Activated CD4-positive, alpha-beta T cell treated with anti-CD3 and anti-CD28 coated beads, Interleukin-2, Interleukin-4, amounts not matched to agents 100 ng/mL and 50 ng/mL, durations not matched to agents 16 hours and 8 hours (primary cell): ENCODE results near the gene CORO7.
"Not testable (repeated sequence)": the region's sequence is repeated elsewhere in the genome, so short reads cannot be mapped to it uniquely, and the experiment has no call there.

Experiments used
- DNase-seq: peaks from one replicate; pipeline ENCODE4 v3.0.0-alpha.2; 2020; ENCODE audit warnings: low spot score

Gene CORO7

GRCh38 chr16:4336701-4337539 is 79.5 kb downstream of the CORO7 start:
- no peak for DNase-seq

- DNase-seq: no peak
Measured at GRCh38 chr16:4334724-4335495, 81.5 kb downstream of the CORO7 start.

GRCh38 chr16:4333714-4334113 is 82.7 kb downstream of the CORO7 start:
- not testable (repeated sequence) for DNase-seq

DNA sequence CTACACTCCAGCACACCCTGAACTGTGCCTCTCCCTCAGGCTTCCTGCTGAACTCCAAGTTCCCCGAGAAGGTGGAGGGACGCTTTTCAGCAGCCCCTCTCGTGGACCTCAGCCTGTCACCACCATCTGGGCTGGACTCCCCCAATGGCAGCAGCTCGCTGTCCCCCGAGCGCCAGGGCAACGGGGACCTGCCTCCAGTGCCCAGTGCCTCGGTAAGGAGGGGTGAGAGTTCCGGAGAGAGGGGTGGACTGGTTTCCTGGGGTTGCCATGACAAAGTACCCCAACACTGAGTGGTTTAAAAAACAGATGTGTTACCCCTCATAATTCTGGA is 83.1 kb downstream of the CORO7 start:
- DNase-seq: no peak

DNA sequence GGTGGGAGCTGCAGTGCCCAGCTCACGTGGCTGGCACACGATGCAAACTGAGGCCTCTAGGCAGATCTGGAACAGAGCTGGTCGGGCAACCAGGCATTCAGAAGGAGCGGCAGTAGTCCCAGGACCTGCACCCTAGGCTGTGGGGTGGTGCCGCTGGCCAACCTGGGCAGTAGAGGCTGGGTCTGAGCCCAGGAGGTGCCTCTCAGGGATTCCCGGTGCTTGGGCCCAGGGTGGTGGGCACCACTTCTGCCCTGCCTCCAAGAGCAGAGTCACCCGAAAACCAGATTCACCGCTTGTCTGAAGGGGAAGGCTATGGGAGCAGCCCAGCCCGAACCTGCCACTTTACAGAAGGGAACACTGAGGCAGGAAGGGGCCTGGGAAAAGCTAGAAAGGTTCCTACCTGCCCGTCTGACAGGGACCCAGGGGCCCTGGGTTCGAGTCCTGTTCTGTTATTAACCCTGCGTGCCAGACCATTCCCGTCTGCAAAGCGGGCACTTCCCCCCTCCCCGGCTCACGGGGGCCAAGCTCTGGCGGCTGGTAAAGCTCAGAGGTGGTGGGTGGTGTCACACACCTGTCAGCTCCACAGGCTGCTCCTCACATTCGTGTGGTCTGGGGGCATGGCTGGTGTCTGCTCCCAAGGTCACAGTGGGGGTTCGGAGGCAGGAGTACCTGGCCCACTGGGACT is 83.6 kb downstream of the CORO7 start:
- no peak for DNase-seq

DNA sequence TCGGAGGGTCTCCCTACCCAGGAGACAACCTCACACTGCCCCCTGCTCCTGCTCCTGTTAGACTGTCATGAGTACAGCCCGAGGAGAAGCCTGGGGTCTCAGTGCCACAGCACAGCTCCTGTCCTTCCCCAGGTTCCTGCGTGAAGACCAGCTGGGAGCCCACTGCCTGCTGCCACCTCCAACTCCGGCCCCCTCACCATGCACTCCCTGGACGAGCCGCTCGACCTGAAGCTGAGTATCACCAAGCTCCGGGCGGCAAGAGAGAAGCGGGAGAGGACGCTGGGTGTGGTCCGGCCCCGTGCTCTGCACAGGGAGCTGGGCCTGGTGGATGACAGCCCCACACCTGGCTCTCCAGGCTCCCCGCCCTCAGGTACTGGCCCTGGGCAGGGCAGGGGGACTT is 84.3 kb downstream of the CORO7 start:
- DNase-seq: no peak

- DNase-seq: peak; percentile 64
Measured at GRCh38 chr16:4330277-4330874, 86.0 kb downstream of the CORO7 start.

DNA sequence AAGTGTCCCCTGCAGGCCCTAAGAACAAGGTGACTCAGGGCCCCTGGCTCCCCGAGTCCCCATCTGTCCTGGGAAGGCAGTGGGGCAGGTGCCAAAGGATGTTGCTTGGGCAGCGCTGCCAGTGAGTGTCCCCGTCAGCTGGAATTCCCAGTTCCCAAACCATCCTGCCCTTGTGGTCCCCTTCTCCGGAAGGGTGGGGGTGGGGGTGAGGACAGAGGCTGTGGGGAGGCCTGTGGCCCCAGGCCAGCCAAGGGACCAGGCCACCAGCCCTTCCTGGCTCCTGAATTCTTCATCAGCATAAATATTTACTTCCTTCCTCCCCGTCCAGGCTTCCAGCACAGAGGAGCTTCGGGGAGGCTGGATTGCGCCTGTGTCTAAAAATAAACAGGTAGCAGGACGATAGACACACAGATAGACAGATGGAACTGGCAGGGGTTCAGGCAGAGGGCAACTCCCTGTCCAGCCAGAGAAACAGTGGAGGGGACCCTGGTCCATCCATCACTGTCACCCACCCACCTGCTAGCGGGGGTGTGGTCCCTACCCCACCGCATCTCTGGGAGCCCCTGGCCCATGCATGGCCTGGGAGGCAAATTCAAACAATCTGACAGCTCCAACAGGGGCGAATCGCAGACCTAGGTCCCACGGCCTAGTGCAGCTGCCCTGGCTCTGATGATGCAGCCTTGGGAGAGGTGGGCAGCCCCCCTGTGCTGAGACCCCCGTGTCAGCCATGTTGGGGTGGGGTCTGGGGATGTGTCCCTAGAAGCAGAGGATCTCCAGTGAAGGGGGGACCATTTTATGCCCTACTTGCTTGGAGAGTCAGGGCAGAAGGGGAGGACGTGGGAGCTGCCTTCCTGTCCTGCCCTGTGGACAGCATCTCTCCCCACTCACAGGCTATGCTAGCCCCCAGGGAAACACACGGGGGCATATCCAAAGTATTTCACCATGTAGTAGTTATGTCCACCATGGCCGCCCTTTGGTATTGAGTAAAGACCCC is 87.3 kb downstream of the CORO7 start:
- DNase-seq: no peak

DNA sequence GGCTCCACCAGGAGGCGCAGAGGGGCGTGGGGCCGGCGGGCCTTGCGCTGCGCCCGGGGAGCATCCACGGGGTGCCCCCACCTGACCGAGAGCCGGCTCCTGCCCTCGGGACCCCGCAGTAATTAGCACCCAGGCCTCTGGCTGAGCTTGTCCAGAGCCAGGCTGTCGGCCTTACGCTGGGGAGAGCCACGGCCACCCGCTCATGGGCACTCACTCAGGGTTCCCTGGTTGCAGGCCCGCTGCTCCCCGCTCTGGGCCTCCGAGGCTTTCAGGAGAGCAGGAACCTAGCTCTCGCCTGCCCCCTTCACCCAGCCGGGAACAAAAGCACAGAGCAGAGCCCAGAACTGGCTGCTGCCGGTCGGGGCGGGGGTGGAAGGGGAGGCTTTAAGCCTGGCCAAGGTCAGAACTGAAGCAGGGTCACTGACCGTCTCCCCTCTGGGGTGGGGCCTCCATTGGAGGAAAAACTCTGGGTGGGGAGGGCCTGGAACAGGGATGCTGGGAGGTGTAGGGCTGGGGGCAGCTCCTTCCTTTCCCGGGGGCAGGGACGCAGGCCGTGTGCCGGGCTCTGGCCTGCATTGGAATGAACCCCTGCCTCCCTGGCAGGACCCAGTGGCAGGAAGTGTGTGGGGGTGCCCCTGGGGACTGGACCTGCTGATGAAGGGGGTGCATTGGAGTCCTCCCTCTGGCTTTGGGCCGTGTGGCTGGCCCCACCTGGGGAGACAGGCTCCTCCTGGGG is 88.2 kb downstream of the CORO7 start:
- DNase-seq: peak; percentile 36

DNA sequence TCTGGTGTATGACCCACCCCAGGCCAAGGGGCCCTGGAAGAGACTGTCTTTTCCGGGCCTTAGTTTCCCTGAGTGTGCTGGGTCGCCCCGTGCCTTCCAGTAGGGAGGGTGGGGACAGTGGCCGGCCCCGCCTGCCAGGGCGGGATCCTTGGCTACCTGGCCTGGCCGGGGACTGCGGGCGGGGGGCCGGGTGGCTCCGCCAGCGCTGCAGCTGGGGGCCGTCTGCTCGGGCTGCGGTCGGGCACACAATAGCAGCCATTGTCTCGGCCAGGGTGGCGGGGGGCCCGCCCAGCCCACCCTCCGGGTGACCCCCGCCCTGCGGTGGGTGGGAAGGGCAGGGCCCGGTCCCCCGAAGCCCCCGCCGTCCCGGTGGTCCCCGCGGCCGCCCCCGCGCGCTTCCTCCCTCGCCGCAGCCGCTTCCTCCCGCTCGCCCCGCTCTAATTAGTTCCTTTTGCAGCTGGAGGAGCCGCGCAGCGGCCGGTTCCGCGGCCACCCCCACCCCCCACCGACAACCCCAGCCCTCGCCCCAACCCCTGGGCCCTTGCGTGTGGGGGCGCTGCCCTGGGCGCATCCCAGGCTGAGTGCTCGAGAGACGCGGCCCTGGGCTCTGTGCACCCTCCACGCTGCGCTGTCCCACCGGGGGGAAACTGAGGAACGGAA is 88.9 kb downstream of the CORO7 start:
- no peak for DNase-seq

- DNase-seq: no peak
Measured at GRCh38 chr16:4325253-4325758, 91.1 kb downstream of the CORO7 start.

- no peak for DNase-seq
Measured at GRCh38 chr16:4324492-4325252, 91.7 kb downstream of the CORO7 start.

- no peak for DNase-seq
Measured at GRCh38 chr16:4323845-4324488, 92.4 kb downstream of the CORO7 start.

GRCh38 chr16:4323071-4323844 is 93.1 kb downstream of the CORO7 start:
- DNase-seq: no peak

DNA sequence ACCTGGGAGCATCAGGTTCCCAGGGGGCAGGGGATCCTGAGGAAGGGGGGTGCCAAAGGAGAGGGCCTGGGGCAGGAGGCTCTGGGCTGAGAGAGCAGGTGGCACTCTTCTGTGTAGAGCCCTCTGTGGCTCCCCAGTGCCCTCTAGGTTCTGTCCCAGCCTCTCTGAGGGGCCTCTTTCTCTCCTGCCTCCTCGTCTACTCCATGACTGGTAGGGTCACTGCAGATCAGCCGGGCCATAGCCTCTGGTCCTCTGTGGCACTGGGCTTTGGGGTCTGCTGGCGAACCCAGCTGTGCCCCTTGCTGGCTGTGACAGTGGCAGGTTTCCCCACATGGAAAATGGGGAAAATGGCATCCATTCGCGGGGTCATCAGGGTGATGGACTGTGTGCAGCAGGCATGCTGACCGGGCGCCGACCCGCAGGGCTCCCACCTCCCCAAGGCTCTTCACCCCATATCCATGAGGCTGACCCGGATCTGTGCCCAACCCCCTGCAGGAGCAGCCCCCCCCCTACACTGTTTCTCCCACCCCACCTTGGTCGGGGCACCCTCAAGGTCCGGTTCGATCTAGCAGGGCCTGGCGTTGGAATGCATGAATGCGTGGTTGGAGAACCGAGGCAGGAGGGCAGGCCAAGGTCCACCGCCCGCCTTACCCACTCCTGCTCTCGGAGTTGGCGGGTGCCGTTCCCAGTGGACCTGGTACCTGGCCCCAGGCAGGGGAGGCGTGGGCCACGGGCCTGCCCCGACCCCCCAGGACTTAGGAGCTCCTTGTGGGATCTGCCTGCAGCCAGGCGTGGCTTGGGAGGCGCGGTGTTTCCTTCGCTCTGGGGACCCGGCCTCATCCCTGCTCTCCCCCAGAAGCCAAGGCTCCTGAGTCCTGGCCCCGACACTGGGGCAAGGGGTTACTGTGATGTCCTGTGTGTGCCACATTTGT is 94.0 kb downstream of the CORO7 start:
- DNase-seq: no peak

DNA sequence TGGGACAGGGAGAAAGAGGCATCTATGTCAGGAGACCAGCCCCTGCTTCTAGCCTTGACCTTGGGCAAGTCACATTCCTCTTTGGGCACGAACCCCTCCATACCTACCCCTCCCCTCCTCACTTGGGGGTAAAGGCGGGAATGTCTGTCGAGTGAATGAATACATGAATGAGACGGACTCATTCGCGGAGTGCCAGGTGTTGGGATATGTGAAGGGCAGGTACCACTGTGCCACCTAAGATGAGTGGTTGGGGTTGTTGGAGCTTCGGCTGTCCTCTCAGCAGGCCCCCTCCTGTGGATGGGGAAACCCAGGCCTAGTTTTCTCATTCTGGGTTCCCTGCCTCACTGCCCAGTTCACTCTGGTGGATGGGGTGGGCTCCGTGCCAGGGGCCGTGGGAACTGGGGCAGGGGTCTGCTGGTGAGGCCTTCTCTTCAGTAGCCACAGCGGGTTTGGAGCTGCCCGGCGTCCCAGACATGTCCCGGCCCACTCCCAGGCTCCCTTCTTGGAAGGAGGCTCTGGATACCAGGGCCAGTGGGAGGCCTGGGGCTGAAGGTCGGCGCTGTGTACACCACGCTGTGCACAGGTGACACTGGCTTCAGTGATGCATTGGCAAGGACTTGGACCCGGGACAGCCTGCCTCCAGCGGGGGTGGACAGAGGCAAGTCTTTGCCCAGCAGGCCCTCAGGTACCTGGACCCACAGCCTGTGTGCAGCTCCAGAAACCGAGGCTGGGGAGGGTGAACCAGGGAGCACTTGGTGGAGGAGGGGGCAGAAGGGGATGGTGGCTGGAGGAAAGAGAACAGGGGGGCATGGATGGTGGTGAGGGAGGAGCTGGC is 94.9 kb downstream of the CORO7 start:
- no peak for DNase-seq
